NB4 (cell line): ENCODE results near the gene ELMOD1.

Experiments used
- POLR2A ChIP-seq: IDR thresholded peaks from 2 replicates; pipeline ENCODE4 v1.6.1; 2011; ENCODE audit warnings: mild to moderate bottlenecking; ENCODE audit not compliant: insufficient read length; ENCODE audit errors: extremely low read depth
- TF ChIP-seq, protein P1 (sequence below): IDR thresholded peaks from one replicate; pipeline ENCODE4 v1.5.1; 2012; ENCODE audit warnings: low read depth, low read length

DNA sequence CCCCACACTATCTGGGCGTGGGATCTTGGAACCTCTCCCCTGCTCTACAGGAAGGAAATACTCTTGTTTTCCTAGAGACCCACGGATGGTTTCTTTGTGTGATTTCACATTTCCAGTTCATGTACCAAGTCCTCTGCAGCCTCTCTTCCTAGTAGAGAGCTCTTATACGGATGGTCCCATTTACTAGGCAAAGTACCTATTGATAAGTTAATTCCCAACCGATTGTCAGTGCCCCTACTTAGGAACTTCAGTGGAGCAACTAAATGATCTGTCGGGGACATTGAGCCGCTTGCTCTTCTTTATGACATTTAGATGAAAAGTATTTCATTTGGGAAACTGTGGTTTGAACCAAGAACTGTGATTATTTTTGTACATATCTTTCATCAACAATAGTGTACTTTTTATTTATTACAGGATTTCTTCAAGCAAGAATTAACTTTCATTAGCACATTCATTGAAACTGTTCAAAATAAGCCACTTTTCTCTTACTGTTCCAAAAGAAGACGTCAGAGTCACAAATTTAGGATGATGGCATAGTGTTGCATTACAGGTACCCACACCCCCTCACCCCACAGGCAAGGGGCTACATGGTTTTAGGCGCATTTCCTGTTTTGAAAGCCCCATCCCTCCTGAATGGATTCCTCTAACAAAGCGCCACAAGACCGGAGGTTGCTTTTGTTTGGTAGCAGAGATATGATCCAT, 34.2 kb downstream of the ELMOD1 start:
- TF ChIP-seq POLR2A = no peak
- TF ChIP-seq, protein P1, sequence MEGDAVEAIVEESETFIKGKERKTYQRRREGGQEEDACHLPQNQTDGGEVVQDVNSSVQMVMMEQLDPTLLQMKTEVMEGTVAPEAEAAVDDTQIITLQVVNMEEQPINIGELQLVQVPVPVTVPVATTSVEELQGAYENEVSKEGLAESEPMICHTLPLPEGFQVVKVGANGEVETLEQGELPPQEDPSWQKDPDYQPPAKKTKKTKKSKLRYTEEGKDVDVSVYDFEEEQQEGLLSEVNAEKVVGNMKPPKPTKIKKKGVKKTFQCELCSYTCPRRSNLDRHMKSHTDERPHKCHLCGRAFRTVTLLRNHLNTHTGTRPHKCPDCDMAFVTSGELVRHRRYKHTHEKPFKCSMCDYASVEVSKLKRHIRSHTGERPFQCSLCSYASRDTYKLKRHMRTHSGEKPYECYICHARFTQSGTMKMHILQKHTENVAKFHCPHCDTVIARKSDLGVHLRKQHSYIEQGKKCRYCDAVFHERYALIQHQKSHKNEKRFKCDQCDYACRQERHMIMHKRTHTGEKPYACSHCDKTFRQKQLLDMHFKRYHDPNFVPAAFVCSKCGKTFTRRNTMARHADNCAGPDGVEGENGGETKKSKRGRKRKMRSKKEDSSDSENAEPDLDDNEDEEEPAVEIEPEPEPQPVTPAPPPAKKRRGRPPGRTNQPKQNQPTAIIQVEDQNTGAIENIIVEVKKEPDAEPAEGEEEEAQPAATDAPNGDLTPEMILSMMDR = no peak
